Subcutaneous adipose tissue (tissue), 4 donors: Measurements from ENCODE around the gene SFMBT2. TPM values are rescaled to one million over a fixed set of nuclear protein-coding genes. Genes with fewer than 3 reads are reported as not detected.

Experiments used
- total RNA-seq, 4 donors: library from RNA; depleted of rRNA; stranded (reverse); fragments of >200 nt; gene quantifications; one replicate each; pipeline ENCODE4 v1.1.0, GENCODE V29; 2016
- TF ChIP-seq, protein P1 (sequence below): fragments of 450-650 bp; IDR thresholded peaks from one replicate; pipeline ENCODE4 v1.5.1; 2016; ENCODE audit warnings: low read depth, mild to moderate bottlenecking, control low read depth, antibody characterized with exemption, moderate library complexity

The SFMBT2 gene
- total RNA-seq, 4 donors from 2014 or later, result 3.7 to 11.7 (median 7.0) TPM

DNA sequence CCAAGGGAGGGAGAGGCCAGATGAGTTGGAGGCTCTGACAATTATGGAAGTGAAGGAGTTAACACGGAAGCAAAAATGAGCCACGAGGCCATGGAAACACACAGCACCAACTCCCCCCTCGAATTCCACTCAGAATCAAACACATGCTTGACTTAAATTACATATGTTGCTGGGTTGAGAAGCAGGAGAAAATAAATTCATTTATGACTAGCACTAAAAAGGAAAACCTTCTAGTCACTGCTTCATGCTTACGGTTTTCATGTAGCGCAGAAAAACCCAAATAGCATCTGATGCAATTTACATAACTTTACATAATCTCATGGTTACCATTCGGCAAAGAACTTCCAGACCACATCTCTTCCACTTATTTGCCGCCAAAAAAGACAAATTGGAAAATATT is 51.5 kb downstream of the SFMBT2 start:
- TF ChIP-seq, protein P1, sequence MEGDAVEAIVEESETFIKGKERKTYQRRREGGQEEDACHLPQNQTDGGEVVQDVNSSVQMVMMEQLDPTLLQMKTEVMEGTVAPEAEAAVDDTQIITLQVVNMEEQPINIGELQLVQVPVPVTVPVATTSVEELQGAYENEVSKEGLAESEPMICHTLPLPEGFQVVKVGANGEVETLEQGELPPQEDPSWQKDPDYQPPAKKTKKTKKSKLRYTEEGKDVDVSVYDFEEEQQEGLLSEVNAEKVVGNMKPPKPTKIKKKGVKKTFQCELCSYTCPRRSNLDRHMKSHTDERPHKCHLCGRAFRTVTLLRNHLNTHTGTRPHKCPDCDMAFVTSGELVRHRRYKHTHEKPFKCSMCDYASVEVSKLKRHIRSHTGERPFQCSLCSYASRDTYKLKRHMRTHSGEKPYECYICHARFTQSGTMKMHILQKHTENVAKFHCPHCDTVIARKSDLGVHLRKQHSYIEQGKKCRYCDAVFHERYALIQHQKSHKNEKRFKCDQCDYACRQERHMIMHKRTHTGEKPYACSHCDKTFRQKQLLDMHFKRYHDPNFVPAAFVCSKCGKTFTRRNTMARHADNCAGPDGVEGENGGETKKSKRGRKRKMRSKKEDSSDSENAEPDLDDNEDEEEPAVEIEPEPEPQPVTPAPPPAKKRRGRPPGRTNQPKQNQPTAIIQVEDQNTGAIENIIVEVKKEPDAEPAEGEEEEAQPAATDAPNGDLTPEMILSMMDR, result no peak

DNA sequence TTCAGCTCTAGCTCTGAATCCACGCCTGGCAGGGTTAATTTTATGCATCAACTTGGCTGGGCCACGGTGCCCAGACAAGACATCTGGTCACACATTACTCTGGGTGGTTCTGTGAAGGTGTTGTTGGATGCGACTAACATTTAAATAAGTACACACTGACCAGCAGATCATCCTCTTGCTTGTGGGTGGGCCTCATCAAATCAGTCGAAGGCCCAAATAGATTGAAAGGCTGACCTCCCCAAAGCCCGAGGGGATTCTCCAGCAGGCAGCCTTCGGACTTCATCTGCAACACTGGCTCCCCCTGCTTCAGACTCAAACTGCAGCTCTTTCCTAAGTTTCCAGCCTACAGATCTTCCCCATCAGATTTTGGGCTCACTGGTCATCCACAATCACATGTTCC is 53.6 kb downstream of the SFMBT2 start:
- TF ChIP-seq, protein P1, result no peak

DNA sequence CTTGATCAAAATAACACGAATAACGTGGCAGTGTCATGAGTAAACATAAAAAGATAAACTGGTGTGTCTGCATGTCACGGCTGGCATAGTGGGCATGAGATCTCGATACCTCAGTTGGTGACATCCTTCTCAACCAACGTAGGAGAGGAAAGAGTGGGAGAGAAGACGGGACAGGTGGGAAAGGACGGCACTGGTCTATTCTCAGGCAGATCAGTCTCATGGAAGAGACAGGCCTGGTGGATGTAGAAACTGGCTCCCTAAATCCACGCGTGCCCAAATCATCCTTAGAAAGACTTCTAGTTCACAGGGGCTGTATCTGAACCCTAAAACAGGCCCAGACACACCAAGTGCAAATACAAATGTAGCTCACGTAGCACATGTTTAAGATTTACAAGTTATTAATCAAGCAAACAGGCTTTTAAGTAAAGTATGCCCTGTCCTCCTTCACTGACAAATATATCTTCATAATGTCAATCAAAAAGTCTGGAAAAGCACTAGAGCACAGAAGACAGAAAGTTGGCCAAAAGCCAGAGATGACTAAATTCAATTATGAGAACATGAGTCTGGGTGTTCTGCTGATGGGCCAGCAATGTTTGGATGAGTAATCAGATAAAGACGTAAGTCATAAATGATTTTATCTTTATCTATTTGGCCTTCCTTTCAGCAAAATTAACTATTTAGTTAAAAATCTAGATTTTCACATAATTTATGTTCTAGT is 56.3 kb downstream of the SFMBT2 start:
- TF ChIP-seq, protein P1, result no peak

DNA sequence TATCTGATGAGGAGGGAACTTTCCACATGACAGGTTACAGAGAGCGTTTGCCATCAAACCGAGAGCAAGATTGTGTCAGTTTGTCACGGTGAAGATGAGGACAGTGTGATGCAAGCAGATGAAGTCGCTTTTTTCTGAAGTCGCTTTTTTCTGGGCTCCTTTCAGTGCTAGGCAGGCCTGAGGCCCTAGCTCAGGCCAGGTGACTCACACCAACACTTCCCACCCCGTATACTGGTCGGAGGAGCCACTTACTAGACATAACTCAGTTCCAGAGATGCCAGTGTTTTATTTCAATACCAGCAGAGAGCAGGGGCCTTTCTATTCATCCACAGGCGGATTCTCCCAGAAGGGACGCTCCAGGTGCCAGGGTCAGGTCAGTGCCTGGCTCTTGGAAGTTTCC is 58.9 kb downstream of the SFMBT2 start:
- TF ChIP-seq, protein P1, result no peak

DNA sequence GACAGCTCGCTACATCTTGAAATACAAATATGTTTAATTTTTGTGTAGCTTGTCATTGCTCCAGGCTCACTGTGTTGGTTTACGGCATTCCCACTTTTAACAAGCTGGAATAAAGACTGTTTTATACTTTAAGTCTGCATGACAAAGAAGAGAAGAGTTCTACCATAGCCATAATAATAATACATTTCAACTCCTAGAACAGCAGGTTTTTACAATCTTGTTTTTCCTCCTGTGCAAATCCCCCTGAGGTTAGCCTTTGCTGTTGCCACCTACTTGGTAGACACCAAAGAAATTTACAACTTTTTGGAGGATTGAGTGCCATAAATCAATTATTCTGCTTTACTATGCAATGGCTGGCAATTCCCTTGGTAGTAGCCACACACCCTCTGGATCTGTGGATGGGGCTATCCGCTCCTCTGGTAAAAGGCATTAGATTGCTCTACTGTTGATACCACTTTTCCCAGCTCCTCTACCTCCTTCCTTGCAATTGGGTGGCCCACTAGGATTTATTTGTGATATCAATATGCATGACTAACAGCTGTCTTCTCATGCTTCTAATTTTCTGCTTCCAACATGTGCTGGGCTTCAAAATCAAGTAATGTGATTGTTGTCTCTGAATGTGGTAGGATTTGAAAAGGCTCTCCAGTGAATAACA is 60.2 kb downstream of the SFMBT2 start:
- TF ChIP-seq, protein P1, result no peak

DNA sequence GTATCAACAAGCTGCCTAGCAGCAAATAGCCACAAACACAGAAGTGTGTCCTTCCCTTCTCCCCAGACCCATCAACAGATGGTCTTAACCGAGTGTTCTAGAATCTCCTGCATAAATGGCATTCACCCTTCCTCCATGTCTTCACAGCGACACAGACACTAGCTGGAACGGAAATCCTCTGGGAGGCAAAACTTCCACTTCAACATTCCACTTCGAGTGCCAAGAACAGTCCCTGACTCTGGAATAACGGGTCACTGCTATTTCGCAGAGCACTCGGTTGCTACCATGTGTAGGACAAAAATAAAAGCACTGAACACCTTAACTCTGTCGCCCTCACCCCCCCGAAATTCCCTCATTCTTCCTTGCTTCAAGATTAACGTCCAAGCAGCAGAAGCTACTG is 65.1 kb downstream of the SFMBT2 start:
- TF ChIP-seq, protein P1, result no peak

DNA sequence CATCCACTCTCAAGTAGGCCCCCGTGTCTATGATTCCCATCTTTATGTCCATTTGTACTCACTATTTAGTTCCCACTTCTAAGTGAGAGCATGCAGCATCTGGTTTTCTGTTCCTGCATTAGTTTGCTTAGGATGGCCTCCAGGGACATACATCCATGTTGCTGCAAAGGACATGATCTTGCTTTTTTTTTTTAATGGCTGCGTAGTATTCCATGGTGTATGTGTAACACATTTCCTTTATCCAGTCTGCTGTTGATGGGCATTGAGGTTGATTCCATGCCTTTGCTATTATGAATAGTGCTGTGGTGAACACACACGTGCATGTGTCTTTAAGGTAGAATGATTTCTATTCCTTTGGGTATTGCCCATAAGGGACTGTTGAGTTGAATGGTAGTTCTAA is 67.8 kb downstream of the SFMBT2 start:
- TF ChIP-seq, protein P1, result no peak
